Esophagus squamous epithelium (tissue), 5 donors: Measurements from ENCODE around the gene IL1RL2. TPM values are rescaled to one million over a fixed set of nuclear protein-coding genes. Genes with fewer than 3 reads are reported as not detected.
A peak's percentile ranks its signal among the peaks of the same experiment; 100 is the strongest.

Source experiments
- DNase-seq: peaks from one replicate; lab custom pipeline; 2025; lab: John Stamatoyannopoulos, UW
- H3K27ac ChIP-seq, 4 donors: fragments of 200-600 bp; sonication (generic); one replicate each; pipeline ENCODE4 v1.5.1; 2016 to 2019; ENCODE audit warnings: mild to moderate bottlenecking in 1 of 4
- H3K27me3 ChIP-seq, 4 donors: fragments of 200-600 bp; sonication (generic); 1 replicate in 3 of 4; 2 replicates in 1 of 4; pipeline versions ENCODE4 v1.5.1 to v1.6.0; 2017 to 2021; ENCODE audit warnings: antibody characterized with exemption in 1 of 4
- H3K36me3 ChIP-seq, 3 donors: fragments of 200-600 bp; sonication (generic); one replicate each; pipeline ENCODE4 v1.5.1; 2016 to 2019
- H3K4me1 ChIP-seq, 3 donors: fragments of 200-600 bp; sonication (generic); one replicate each; pipeline ENCODE4 v1.5.1; 2017 to 2019
- H3K4me3 ChIP-seq, 4 donors: fragments of 200-600 bp; sonication (generic); 1 replicate in 3 of 4; 2 replicates in 1 of 4; pipeline ENCODE4 v1.5.1; 2016 to 2019; ENCODE audit warnings: mild to moderate bottlenecking in 2 of 4, moderate library complexity in 1 of 4
- H3K9me3 ChIP-seq, 3 donors: fragments of 200-600 bp; sonication (generic); one replicate each; pipeline ENCODE4 v1.5.1; 2016 to 2019
- CTCF ChIP-seq, 6 experiments: fragments of 450-650 bp in 4 of 6; fragments of 200-600 bp in 2 of 6; sonication (generic) in 2 of 6; IDR thresholded peaks; one replicate each; pipeline ENCODE4 v1.5.1; 2016 to 2019; ENCODE audit warnings: antibody characterized with exemption in 6 of 6, mild to moderate bottlenecking in 4 of 6, moderate library complexity in 4 of 6
- POLR2A ChIP-seq, 4 donors: fragments of 450-650 bp; IDR thresholded peaks; one replicate each; pipeline ENCODE4 v1.6.1; 2017; ENCODE audit warnings: antibody characterized with exemption in 4 of 4, mild to moderate bottlenecking in 4 of 4, moderate library complexity in 3 of 4
- WGBS, 2 donors: methylation state at CpG; one replicate each; pipeline ENCODE4 v1.1.5; 2018; 5-methylcytosine and 5-hydroxymethylcytosine counted together
- intact Hi-C: fragments of 100-400 bp; cut with DNase I; formaldehyde crosslinking; loops from one replicate; pipeline ENCODE4 v1.15.0; 2022
- total RNA-seq, 4 donors: library from RNA; depleted of rRNA; stranded (reverse); fragments of >200 nt; gene quantifications; one replicate each; pipeline ENCODE4 v1.1.0, GENCODE V29; 2016
- donor health status: DM: yes; HTN: yes; CAD: no.

IL1RL2 gene
- total RNA-seq, 4 donors from 2014 or later: 2.5 to 6.7 (median 4.6) TPM

- intact Hi-C loops: no loop called here
- Histone ChIP-seq H3K9me3 (peaks cover 0 to 5% (median 0%) of the 10 kb centered on the region in 3 donors), H3K4me1 (peaks cover 0 to 15% (median 0%) of the 10 kb centered on the region in 3 donors), H3K27ac (peak overlapping the region in 3 of 4 donors; percentile 5 to 50 (median 44)), H3K36me3 (peaks cover 0 to 24% (median 0%) of the 10 kb centered on the region in 3 donors), H3K27me3 (no peaks in the 10 kb centered on the region), H3K4me3 (no peak overlapping the region)
- DNase-seq: no peak
- 37 to 63% methylated on average over 2 to 3 of the region's 5 CpGs for WGBS, 2 donors
- TF ChIP-seq POLR2A (IDR thresholded peaks at IDR 0.05) (no peak), CTCF (IDR thresholded peaks at IDR 0.05) (no peak)
Measured at GRCh38 chr2:102206666-102207341, 20.0 kb downstream of the IL1RL2 start.

- H3K4me3 ChIP-seq: no peak overlapping the region
- H3K27me3 ChIP-seq: no peaks in the 10 kb centered on the region
- H3K27ac ChIP-seq: no peak overlapping the region
- no peak for TF ChIP-seq POLR2A (IDR thresholded peaks at IDR 0.05)
- no peak for TF ChIP-seq CTCF (IDR thresholded peaks at IDR 0.05)
- H3K36me3 ChIP-seq: peaks cover 0 to 22% (median 0%) of the 10 kb centered on the region in 3 donors
- H3K4me1 ChIP-seq: peaks cover 0 to 15% (median 0%) of the 10 kb centered on the region in 3 donors
- DNase-seq: no peak
- peaks cover 0 to 5% (median 0%) of the 10 kb centered on the region in 3 donors for H3K9me3 ChIP-seq
- intact Hi-C loops: no loop called here
Measured at GRCh38 chr2:102208774-102209173, 22.0 kb downstream of the IL1RL2 start.

GRCh38 chr2:102209474-102209873 lies 22.7 kb downstream of the IL1RL2 start:
- Histone ChIP-seq H3K27me3 (no peaks in the 10 kb centered on the region), H3K4me1 (peaks cover 0 to 15% (median 0%) of the 10 kb centered on the region in 3 donors), H3K36me3 (peaks cover 0 to 17% (median 0%) of the 10 kb centered on the region in 3 donors), H3K27ac (no peak overlapping the region), H3K4me3 (no peak overlapping the region), H3K9me3 (no peaks in the 10 kb centered on the region)
- intact Hi-C loops: no loop called here
- DNase-seq: no peak
- TF ChIP-seq POLR2A (IDR thresholded peaks at IDR 0.05) (no peak), CTCF (IDR thresholded peaks at IDR 0.05) (no peak)
- WGBS, 2 donors: 45 to 78% methylated on average over 1 of the region's 1 CpG

GRCh38 chr2:102217032-102217431 lies 30.2 kb downstream of the IL1RL2 start:
- intact Hi-C loops: no loop called here
- Histone ChIP-seq H3K36me3 (peaks cover 0 to 59% (median 0%) of the 10 kb centered on the region in 3 donors), H3K4me3 (no peak overlapping the region), H3K27me3 (no peaks in the 10 kb centered on the region), H3K27ac (no peak overlapping the region), H3K9me3 (peaks cover 4 to 29% (median 8%) of the 10 kb centered on the region in 3 donors), H3K4me1 (no peaks in the 10 kb centered on the region)
- TF ChIP-seq POLR2A (IDR thresholded peaks at IDR 0.05) (no peak), CTCF (IDR thresholded peaks at IDR 0.05) (no peak)
- no peak for DNase-seq
